Pons (tissue), 1 donor: ENCODE results near the gene CHST12.
"Not testable (repeated sequence)": the region's sequence is repeated elsewhere in the genome, so short reads cannot be mapped to it uniquely, and the experiment has no call there.

Experiments
- DNase-seq: peaks from one replicate; pipeline ENCODE4 v3.0.0-alpha.2; 2016; ENCODE audit warnings: low spot score

Gene CHST12

GRCh38 chr7:2378125-2378524 is 25.3 kb upstream of the CHST12 start:
- not testable (repeated sequence) for DNase-seq

- no peak for DNase-seq
Observed at GRCh38 chr7:2379161-2379560, 24.2 kb upstream of the CHST12 start.

GRCh38 chr7:2379821-2380450 is 23.5 kb upstream of the CHST12 start:
- no peak for DNase-seq

GRCh38 chr7:2380461-2380860 is 22.9 kb upstream of the CHST12 start:
- DNase-seq, result no peak

- DNase-seq, result no peak
Observed at GRCh38 chr7:2381227-2381626, 22.2 kb upstream of the CHST12 start.

DNA sequence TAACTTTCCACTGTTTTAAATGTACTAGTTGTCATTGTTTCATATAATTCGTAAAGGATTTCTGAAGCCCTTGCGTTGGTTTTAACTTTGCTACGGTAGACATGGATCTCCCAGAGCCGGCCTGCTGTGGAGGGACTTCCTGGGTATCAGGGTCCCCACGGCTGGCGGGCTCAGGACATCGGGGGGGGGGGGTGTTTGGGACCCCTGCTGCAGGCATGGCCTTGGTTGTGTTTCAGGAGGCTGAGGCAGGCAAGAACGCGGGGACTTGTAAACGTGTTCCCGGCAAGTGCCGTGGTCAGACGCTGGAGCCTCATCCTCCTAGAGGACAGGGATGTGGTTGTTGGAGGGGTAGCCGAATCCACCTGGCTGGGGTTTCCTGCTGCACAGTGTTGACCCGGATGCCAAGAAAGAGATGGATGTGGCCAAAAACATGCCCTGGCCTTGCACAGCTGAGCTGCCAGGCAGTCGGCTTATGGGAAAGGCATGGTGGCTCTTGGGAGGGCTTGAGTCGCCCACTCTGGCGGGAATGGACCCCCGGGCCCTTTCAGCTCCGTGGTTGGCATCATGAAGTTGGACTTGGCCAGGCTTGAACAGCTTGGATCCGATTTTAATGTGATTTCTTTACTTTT is 21.4 kb upstream of the CHST12 start:
- DNase-seq, result no peak

DNA sequence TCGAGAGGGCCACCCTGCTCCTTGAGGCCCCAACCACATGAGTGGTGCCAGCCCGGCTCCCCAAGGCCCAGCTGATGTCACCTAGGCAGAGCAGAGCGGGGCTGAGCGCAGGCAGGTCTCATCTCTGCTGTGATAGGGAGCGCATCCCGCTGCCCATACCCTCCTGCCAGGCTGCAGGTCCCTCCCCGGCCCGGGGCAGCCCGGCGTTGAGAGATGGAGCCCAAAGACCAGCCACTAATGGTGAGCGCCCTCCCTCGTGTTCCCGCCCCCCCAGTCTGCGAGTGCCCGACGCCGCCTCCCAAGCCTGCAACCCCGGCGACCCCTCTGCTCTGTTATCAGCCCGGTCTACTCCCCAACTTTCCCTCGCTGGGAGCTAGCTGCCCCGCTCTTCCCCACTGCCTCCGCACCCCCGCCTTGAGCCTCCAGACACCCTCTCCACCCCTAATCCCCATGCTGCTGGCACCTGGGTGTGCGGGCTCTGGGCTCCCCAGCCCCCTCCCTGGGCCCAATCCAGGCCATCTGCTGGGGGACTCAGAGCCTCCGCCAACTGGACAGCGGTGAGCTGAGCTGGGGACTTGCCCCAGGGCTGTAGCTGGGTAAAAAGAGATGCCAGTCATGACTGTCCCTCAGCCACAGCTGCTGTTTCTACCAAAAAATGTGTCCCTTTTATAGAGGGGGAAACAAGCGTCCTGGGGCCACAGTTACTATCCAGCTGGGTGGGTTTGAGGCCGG is 19.7 kb upstream of the CHST12 start:
- no peak for DNase-seq

GRCh38 chr7:2384354-2385243 is 18.8 kb upstream of the CHST12 start:
- no peak for DNase-seq

DNA sequence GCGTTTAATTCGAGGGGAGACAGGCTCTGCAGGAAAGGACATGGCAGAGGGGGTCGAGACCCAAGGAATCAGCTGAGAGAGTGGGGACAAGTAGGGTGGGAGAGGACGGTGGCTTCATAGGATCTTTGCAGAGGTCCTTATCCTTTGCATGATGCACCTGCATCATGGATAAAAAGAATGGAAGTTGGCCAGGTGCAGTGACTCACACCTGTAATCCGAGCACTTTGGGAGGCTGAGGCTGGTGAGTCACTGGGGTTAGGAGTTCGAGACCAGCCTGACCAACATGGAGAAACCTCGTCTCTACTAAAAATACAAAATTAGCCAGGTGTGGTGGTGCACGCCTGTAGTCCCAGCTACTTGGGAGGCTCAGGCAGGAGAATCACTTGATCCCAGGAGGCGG is 17.3 kb upstream of the CHST12 start:
- DNase-seq, result not testable (repeated sequence)

DNA sequence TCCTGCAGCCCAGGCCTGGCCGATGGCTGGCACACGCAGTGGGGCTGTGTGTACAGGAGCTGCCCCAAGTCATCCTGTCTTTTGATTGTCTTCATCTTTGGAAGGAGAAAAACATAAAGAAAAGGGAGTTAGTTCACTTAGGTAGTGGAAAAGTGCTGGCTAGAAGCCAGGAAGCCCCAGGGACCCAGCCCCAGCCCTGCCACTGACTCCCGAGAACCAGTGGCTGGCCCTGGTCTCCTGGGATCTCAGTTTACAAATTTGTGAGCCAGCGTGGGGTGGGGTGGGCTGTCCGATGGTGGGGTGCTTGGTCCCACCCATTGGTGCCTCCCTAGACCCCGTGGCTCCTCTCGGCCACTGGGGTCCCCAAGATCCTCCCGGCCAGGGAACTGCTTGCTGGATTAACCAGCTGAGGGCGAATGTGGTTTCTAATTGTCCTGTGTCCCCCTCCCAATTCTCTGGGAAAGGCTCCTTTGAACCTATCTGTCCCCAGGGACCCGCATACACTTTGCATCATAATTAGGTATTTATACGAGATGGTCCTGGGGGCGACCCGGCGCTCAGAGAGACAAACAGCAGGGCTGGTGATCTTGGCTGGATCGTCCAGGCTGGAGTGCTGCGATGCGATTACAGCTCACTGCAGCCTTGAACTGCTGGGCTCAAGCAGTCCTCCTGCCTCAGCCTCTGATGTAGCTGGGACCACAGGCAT is 16.3 kb upstream of the CHST12 start:
- DNase-seq, result no peak

DNA sequence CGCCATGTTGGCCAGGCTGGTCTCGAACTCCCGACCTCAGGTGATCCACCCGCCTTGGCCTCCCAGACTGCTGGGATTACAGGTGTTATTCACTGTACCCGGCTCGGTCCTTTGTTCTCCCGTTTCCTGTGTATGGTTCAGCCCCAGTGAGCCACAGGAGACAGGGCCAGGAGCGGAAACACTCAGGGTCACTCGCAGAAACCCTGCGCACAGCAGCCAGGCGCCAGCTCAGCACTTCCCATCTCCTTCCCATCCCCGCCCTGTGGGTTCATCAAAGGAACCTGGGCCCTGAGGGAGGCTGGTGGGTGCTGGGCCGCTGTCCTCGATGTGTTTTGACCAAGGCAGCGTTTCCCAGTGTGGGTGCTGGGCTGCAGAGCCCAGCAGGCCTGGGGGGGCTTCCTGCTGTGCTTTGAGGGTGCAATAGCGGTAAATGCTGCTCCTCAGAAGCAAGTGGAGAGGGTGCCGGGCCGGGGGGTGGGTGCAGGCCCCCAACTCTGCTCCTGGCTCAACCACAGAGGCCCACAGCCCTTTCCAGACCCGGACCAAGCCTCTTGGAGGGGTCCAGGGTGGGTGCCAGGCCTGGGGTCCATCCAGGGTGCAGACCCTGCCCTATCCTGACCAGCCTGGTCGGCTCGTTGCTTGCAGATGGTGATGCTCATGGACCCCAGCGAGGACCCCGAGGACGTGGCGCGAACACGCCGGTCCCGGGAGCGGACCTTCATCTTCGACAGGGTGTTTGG is 15.3 kb upstream of the CHST12 start:
- DNase-seq, result no peak

DNA sequence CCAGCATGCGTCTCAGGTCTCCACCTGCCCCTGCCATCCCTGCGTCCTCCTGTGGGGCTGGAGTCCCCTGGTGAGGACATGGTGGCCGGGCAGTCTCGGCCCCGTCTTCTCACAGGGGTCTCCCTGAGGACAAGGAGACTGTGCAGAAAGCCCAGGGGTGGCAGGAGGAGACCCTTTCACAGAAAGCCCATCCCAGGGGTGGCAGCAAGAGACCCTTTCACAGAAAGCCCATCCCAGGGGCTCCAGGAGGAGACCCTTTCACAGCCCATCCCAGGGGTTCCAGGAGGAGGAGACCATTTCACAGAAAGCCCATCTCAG is 14.8 kb upstream of the CHST12 start:
- DNase-seq, result no peak

DNA sequence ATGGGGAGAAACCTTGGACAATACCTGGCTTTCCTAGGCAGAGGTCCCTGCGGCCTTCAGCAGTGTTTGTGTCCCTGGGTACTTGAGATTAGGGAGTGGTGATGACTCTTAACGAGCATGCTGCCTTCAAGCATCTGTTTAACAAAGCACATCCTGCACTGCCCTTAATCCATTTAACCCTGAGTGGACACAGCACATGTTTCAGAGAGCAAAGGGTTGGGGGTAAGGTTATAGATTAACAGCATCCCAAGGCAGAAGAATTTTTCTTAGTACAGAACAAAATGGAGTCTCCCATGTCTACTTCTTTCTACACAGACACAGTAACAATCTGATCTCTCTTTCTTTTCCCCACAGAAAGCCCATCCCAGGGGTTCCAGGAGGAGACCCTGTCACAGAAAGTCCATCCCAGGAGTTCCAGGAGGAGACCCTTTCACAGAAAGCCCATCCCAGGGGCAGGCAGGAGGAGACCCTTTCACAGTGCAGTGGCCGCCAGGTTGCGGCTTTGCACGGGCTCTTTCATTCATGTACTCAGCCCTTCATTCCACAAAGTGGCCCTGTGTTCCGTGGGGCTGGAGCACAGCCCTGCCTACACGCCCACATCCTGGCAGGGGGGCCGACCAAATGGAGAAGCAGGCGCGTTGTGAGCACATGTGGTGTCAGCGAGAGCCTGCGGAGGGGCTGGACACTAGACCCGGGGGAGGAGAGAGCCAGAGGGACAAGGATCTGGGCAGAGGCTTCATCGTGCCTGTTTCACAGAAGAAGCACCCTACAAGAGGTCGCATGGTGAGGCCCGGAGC is 13.2 kb upstream of the CHST12 start:
- DNase-seq, result peak; percentile 78

GRCh38 chr7:2393706-2394105 is 9.7 kb upstream of the CHST12 start:
- DNase-seq, result no peak

- no peak for DNase-seq
Observed at GRCh38 chr7:2394566-2395082, 8.8 kb upstream of the CHST12 start.

DNA sequence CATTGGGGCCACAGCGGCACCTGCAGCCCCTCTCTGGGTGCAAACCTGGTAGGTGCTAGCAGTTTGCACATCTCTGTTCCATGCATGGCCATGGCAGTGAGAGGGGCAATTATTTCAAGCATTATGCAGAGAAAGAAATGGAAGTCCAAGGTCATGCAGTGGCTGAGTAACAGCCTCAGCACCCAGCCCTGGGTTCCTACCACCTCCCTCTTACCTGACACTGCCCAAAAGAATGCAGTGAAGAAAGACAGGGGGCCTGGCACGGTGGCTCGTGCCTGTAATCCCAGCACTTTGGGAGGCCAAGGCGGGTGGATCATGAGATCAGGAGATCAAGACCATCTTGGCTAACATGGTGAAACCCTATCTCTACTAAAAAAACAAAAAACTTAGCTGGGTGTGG is 4.9 kb upstream of the CHST12 start:
- DNase-seq, result no peak

DNA sequence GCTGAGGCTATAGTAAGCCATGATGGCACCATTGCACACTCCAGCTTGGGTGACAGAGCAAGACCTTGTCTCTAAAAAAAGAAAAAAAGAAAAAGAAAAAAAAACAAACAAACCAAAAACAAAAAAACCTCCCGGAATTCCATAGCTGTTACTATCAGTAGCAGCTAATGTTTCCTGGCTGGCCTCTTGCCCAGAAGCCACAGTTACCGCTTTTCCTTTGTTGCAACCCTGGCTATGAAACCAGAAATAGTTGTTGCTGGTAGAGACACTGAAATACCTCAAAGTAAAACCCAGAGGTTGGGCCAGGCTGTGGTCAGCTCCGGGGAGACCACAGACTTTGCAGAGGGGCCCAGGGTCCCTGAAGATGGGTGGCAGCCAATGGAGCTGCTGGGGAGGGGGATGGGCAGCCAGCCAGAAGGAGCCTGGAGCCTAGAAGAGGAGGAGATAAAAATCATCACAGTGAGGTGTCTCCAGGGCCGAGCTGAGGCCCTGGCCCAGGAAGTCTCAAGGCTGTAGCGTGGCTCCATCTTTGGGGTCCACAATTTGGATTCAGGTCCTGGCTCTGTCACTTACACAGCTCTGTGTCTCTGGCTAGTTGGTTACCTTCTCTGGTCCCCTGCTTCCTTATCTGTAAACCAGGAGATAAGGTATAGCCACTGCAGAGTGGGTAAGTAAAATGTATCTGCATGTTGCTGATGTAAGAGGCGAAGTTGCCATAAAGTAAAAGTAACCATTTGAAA is 3.4 kb upstream of the CHST12 start:
- DNase-seq, result peak; percentile 76

GRCh38 chr7:2402687-2403013 is 761 bp upstream of the CHST12 start:
- DNase-seq, result no peak
